Breast epithelium (tissue), 3 donors: ENCODE data around the gene WT1.

ENCODE experiments used
- CTCF ChIP-seq, 3 donors: fragments of 450-650 bp; IDR thresholded peaks; one replicate each; pipeline ENCODE4 v1.5.1; 2016 to 2017; ENCODE audit warnings: antibody characterized with exemption in 3 of 3, mild to moderate bottlenecking in 3 of 3, moderate library complexity in 3 of 3
- POLR2A ChIP-seq: fragments of 450-650 bp; IDR thresholded peaks from one replicate; pipeline ENCODE4 v1.6.1; 2016; ENCODE audit warnings: antibody characterized with exemption, mild to moderate bottlenecking, moderate library complexity
- POLR2AphosphoS5 ChIP-seq, 3 donors: sonication (generic); formaldehyde crosslinking; IDR thresholded peaks; one replicate each; pipeline ENCODE4 v1.6.1; 2017; ENCODE audit warnings: antibody characterized with exemption in 3 of 3

GRCh38 chr11:32426192-32426591, 9.1 kb downstream of the WT1 start:
- TF ChIP-seq CTCF (IDR thresholded peaks at IDR 0.05) (no peak), POLR2A (no peak), POLR2AphosphoS5 (IDR thresholded peaks at IDR 0.05) (no peak)
